ENCODE data around the gene YBX2. TPM values are rescaled to one million over a fixed set of nuclear protein-coding genes. Genes with fewer than 3 reads are reported as not detected.

YBX2 gene
- total RNA-seq, 1 donor from 2014 or later: 0.26 TPM

GRCh38 chr17:7306911-7307685 is 12.7 kb upstream of the YBX2 start, which contains the start of gene EIF5A:
Gene EIF5A (plus strand): TSS chr17:7307628. CDS start chr17:7309636, 2,008 bp downstream.
- peak; percentile 94 for FAIRE-seq
- no peaks in the 10 kb centered on the region for H3K27me3 ChIP-seq (ENCODE audit: control insufficient read depth, insufficient read depth, low read length)
- DNase-seq (ENCODE audit: low read depth): peak; percentile 100
- peak within 1 kb of the TSS; percentile 82 for H3K4me3 ChIP-seq (ENCODE audit: low read depth, low read length)
- H3K36me3 ChIP-seq (ENCODE audit: control insufficient read depth, insufficient read depth, low read length): peaks cover 15% of the 10 kb centered on the region
- no peak for TF ChIP-seq CTCF (IDR thresholded peaks at IDR 0.05; ENCODE audit: insufficient read depth, low read length, severe bottlenecking)

- DNase-seq (ENCODE audit: low read depth): no peak
- TF ChIP-seq CTCF (IDR thresholded peaks at IDR 0.05; ENCODE audit: insufficient read depth, low read length, severe bottlenecking): no peak
- no peak for FAIRE-seq
- Histone ChIP-seq H3K4me3 (ENCODE audit: low read depth, low read length) (no peak overlapping the region), H3K36me3 (ENCODE audit: control insufficient read depth, insufficient read depth, low read length) (no peaks in the 10 kb centered on the region), H3K27me3 (ENCODE audit: control insufficient read depth, insufficient read depth, low read length) (no peaks in the 10 kb centered on the region)
Observed at GRCh38 chr17:7304179-7304578, 9.7 kb upstream of the YBX2 start.

- peak; percentile 93 for TF ChIP-seq CTCF (IDR thresholded peaks at IDR 0.05; ENCODE audit: insufficient read depth, low read length, severe bottlenecking)
- DNase-seq (ENCODE audit: low read depth): peak; percentile 42
- peaks cover 2% of the 10 kb centered on the region for H3K27me3 ChIP-seq (ENCODE audit: control insufficient read depth, insufficient read depth, low read length)
- H3K36me3 ChIP-seq (ENCODE audit: control insufficient read depth, insufficient read depth, low read length): no peaks in the 10 kb centered on the region
- H3K4me3 ChIP-seq (ENCODE audit: low read depth, low read length): no peak overlapping the region
- no peak for FAIRE-seq
Observed at GRCh38 chr17:7296189-7296861, 1.9 kb upstream of the YBX2 start.

GRCh38 chr17:7295230-7296180 is 1.1 kb upstream of the YBX2 start:
- DNase-seq (ENCODE audit: low read depth) (no peak), FAIRE-seq (no peak)
- Histone ChIP-seq H3K36me3 (ENCODE audit: control insufficient read depth, insufficient read depth, low read length) (no peaks in the 10 kb centered on the region), H3K27me3 (ENCODE audit: control insufficient read depth, insufficient read depth, low read length) (peaks cover 3% of the 10 kb centered on the region), H3K4me3 (ENCODE audit: low read depth, low read length) (peak overlapping the region; percentile 34)
- peak; percentile 11 for TF ChIP-seq CTCF (IDR thresholded peaks at IDR 0.05; ENCODE audit: insufficient read depth, low read length, severe bottlenecking)

- no peak for TF ChIP-seq CTCF (IDR thresholded peaks at IDR 0.05; ENCODE audit: insufficient read depth, low read length, severe bottlenecking)
- FAIRE-seq: no peak
- no peak for DNase-seq (ENCODE audit: low read depth)
- H3K4me3 ChIP-seq (ENCODE audit: low read depth, low read length): peak overlapping the region; percentile 34
- peaks cover 3% of the 10 kb centered on the region for H3K27me3 ChIP-seq (ENCODE audit: control insufficient read depth, insufficient read depth, low read length)
- no peaks in the 10 kb centered on the region for H3K36me3 ChIP-seq (ENCODE audit: control insufficient read depth, insufficient read depth, low read length)
Observed at GRCh38 chr17:7293816-7294613, 424 bp downstream of the YBX2 start.

Measured in bronchial epithelial cell (primary cell).